Measurements from ENCODE around the gene CBX2.

GRCh38 chr17:79803421-79803996, 25.6 kb downstream of the CBX2 start:
- TF ChIP-seq ELK1 (IDR thresholded peaks at IDR 0.05; ENCODE audit: low read depth, low read length) (no peak), CTCF (IDR thresholded peaks at IDR 0.05) (no peak), MAZ (IDR thresholded peaks at IDR 0.05; ENCODE audit: borderline replicate concordance, low read depth, low read length) (no peak)
